ENCODE data around the gene CEMIP. TPM values are rescaled to one million over a fixed set of nuclear protein-coding genes. Genes with fewer than 3 reads are reported as not detected.

Gene CEMIP
- total RNA-seq, 4 donors from 2014 or later = 0.11 to 2.0 (median 0.98) TPM

- no peak for DNase-seq
- intact Hi-C loops (cut with DNase I) = no loop called here
- Histone ChIP-seq H3K4me1 (no peaks in the 10 kb centered on the region), H3K36me3 (no peaks in the 10 kb centered on the region), H3K27me3 (no peaks in the 10 kb centered on the region), H3K27ac (no peak overlapping the region), H3K4me3 (replicated peaks in 1 of 3) (no peak overlapping the region), H3K9me3 (no peaks in the 10 kb centered on the region)
- WGBS, 2 donors = 81 to 84% methylated on average over 3 of the region's 3 CpGs
- no peak for TF ChIP-seq POLR2A (IDR thresholded peaks at IDR 0.05)
- TF ChIP-seq CTCF (IDR thresholded peaks at IDR 0.05) = no peak
Measured at GRCh38 chr15:80764535-80764934, 14.6 kb upstream of the CEMIP start.

DNA sequence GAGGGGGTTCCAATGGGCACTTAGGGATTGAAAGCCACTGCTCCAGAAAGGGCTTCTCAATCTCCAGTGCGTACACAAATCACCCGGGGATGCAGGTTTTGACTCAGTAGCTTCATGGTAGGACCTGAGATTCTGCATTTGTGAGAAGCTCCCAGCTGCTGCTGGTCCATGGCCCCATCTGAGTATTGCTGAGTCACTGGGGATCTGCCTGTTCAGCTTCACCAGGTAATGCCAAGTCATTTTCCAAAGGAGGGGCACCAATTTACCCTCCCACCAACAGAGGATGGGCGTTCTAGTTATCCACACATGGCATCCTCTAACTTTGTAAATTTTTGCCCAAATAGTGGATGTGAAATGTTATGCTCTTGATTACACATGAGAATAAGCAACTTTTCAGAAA, 12.9 kb upstream of the CEMIP start:
- no peaks in the 10 kb centered on the region for H3K9me3 ChIP-seq
- TF ChIP-seq POLR2A (IDR thresholded peaks at IDR 0.05) (no peak), CTCF (IDR thresholded peaks at IDR 0.05) (no peak)
- no peak for DNase-seq
- no peaks in the 10 kb centered on the region for H3K36me3 ChIP-seq
- WGBS, 2 donors = 80 to 98% methylated on average over 3 of the region's 3 CpGs
- no peaks in the 10 kb centered on the region for H3K4me1 ChIP-seq
- H3K4me3 ChIP-seq (replicated peaks in 1 of 3) = no peak overlapping the region
- no peak overlapping the region for H3K27ac ChIP-seq
- intact Hi-C loops (cut with DNase I) = no loop called here
- no peaks in the 10 kb centered on the region for H3K27me3 ChIP-seq

GRCh38 chr15:80768158-80768557, 11.0 kb upstream of the CEMIP start:
- TF ChIP-seq POLR2A (IDR thresholded peaks at IDR 0.05) (no peak), CTCF (IDR thresholded peaks at IDR 0.05) (no peak)
- H3K4me1 ChIP-seq = no peaks in the 10 kb centered on the region
- H3K9me3 ChIP-seq = no peaks in the 10 kb centered on the region
- no peaks in the 10 kb centered on the region for H3K36me3 ChIP-seq
- H3K4me3 ChIP-seq (replicated peaks in 1 of 3) = no peak overlapping the region
- intact Hi-C loops (cut with DNase I) = no loop called here
- H3K27me3 ChIP-seq = no peaks in the 10 kb centered on the region
- no peak for DNase-seq
- 77 to 85% methylated on average over 1 of the region's 1 CpG for WGBS, 2 donors
- H3K27ac ChIP-seq = no peak overlapping the region

DNA sequence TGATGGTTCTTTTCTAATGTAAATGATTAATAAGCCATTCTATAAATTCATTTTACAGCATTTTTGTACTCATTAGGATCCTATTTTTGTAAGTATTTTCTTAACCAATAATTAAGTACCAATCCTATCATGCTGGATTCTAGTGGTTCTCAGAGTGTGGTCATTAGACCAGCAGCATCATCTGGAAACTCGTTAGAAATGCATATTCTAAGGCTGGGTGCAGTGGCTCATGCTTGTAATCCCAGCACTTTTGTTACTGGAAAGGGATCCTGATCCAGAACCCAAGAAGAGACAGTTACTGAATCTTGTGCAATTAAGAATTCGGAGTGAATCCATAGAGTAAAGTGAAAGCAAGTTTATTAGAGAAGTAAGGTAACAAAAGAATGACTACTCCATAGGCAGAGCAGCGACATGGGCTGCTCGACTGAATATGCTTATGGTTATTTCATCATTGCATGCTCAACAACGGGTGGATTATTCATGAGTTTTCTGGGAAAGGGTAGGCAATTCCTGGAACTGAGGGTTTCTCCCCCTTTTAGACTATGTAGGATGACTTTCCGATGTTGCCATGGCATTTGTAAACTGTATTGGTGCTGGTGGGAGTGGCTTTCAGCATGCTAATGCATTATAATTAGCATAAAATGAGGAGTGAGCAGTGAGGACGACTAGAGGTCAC, 9.9 kb upstream of the CEMIP start:
- WGBS, 2 donors = 82 to 92% methylated on average over 7 of the region's 7 CpGs
- no peak overlapping the region for H3K27ac ChIP-seq
- no peaks in the 10 kb centered on the region for H3K36me3 ChIP-seq
- TF ChIP-seq CTCF (IDR thresholded peaks at IDR 0.05) (no peak), POLR2A (IDR thresholded peaks at IDR 0.05) (no peak)
- intact Hi-C loops (cut with DNase I) = no loop called here
- H3K27me3 ChIP-seq = no peaks in the 10 kb centered on the region
- no peak overlapping the region for H3K4me3 ChIP-seq (replicated peaks in 1 of 3)
- no peaks in the 10 kb centered on the region for H3K9me3 ChIP-seq
- DNase-seq = no peak
- H3K4me1 ChIP-seq = no peaks in the 10 kb centered on the region

GRCh38 chr15:80769829-80770705, 9.1 kb upstream of the CEMIP start:
- no peaks in the 10 kb centered on the region for H3K27me3 ChIP-seq
- no peaks in the 10 kb centered on the region for H3K36me3 ChIP-seq
- 83 to 84% methylated on average over 7 of the region's 7 CpGs for WGBS, 2 donors
- no peaks in the 10 kb centered on the region for H3K4me1 ChIP-seq
- no peaks in the 10 kb centered on the region for H3K9me3 ChIP-seq
- H3K27ac ChIP-seq = no peak overlapping the region
- intact Hi-C loops (cut with DNase I) = loop anchor here (10.0 kb wide), 1 partner anchor 145 kb away; no protein-coding TSS in a partner anchor
- no peak overlapping the region for H3K4me3 ChIP-seq (replicated peaks in 1 of 3)
- no peak for DNase-seq
- TF ChIP-seq POLR2A (IDR thresholded peaks at IDR 0.05) = no peak
